HepG2 (cell line): ENCODE measurements around the gene BCAM. TPM values are rescaled to one million over a fixed set of nuclear protein-coding genes. Genes with fewer than 3 reads are reported as not detected.

Experiments used
- CAMTA2 ChIP-seq: sonication (generic); formaldehyde crosslinking; IDR thresholded peaks from 2 replicates; pipeline ENCODE4 v1.4.0; 2020; ENCODE audit warnings: mild to moderate bottlenecking, missing genetic modification reagents, borderline replicate concordance
- DMAP1 ChIP-seq: IDR thresholded peaks from 2 replicates; pipeline ENCODE4 v1.6.1; 2016
- ERF ChIP-seq: IDR thresholded peaks from 2 replicates; pipeline ENCODE4 v1.6.1; 2018; ENCODE audit warnings: missing biosample characterization, missing genetic modification reagents
- FOXA1 ChIP-seq, 2 experiments: fragments of 450-650 bp in 1 of 2; sonication (generic) in 1 of 2; formaldehyde crosslinking in 1 of 2; IDR thresholded peaks; 2 replicates each; pipeline versions ENCODE4 v1.4.0 to v1.6.1; 2016 to 2020; ENCODE audit warnings: missing genetic modification reagents in 1 of 2
- KAT2B ChIP-seq: fragments of 150-350 bp; IDR thresholded peaks from 2 replicates; pipeline ENCODE4 v1.6.1; 2014; ENCODE audit warnings: low read depth, low read length, borderline replicate concordance
- MAF1 ChIP-seq: sonication (generic); formaldehyde crosslinking; IDR thresholded peaks from 2 replicates; pipeline ENCODE4 v1.5.0; 2020; ENCODE audit warnings: missing genetic modification reagents, borderline replicate concordance
- PITX1 ChIP-seq: sonication (generic); formaldehyde crosslinking; IDR thresholded peaks from 2 replicates; pipeline ENCODE4 v1.5.1; 2020; ENCODE audit warnings: mild to moderate bottlenecking, missing genetic modification reagents
- SKI ChIP-seq: fragments of 450-650 bp; IDR thresholded peaks from one replicate; pipeline ENCODE4 v1.6.1; 2018; ENCODE audit warnings: mild to moderate bottlenecking; ENCODE audit not compliant: partially characterized antibody
- TEAD2 ChIP-seq: sonication (generic); formaldehyde crosslinking; IDR thresholded peaks from 2 replicates; pipeline ENCODE4 v1.9.0; 2021; ENCODE audit warnings: missing genetic modification reagents
- TEAD3 ChIP-seq: optimal IDR thresholded peaks from 2 replicates; pipeline ENCODE3; 2016; ENCODE audit warnings: borderline replicate concordance
- ZFP90 ChIP-seq: sonication (generic); formaldehyde crosslinking; IDR thresholded peaks from 2 replicates; pipeline ENCODE4 v1.8.0; 2022; ENCODE audit warnings: missing genetic modification reagents, mild to moderate bottlenecking, inconsistent platforms, borderline replicate concordance
- ZNF138 ChIP-seq: sonication (generic); formaldehyde crosslinking; IDR thresholded peaks from 2 replicates; pipeline ENCODE4 v1.5.0; 2020; ENCODE audit warnings: mild to moderate bottlenecking, low read depth, missing genetic modification reagents
- ZNF256 ChIP-seq: sonication (generic); formaldehyde crosslinking; conservative IDR thresholded peaks from 2 replicates; pipeline ENCODE4 v1.4.0; 2020; ENCODE audit warnings: missing genetic modification reagents
- ZNF337 ChIP-seq: sonication (generic); formaldehyde crosslinking; IDR thresholded peaks from 2 replicates; pipeline ENCODE4 v1.5.1; 2020; ENCODE audit warnings: missing genetic modification reagents, low read depth, mild to moderate bottlenecking, borderline replicate concordance
- ZNF546 ChIP-seq: sonication (generic); formaldehyde crosslinking; conservative IDR thresholded peaks from 2 replicates; pipeline ENCODE4 v1.8.1; 2023; ENCODE audit warnings: mild to moderate bottlenecking, missing genetic modification reagents
- ZNF563 ChIP-seq: sonication (generic); formaldehyde crosslinking; IDR thresholded peaks from 2 replicates; pipeline ENCODE4 v1.8.0; 2022; ENCODE audit warnings: mild to moderate bottlenecking, moderate library complexity, missing genetic modification reagents
- ZSCAN21 ChIP-seq: sonication (generic); formaldehyde crosslinking; IDR thresholded peaks from 2 replicates; pipeline ENCODE4 v1.8.0; 2022; ENCODE audit warnings: mild to moderate bottlenecking, missing genetic modification reagents, moderate library complexity, borderline replicate concordance
- ZSCAN9 ChIP-seq: IDR thresholded peaks from 2 replicates; pipeline ENCODE4 v1.6.1; 2016; ENCODE audit warnings: borderline replicate concordance
- polyA plus RNA-seq, 8 experiments: library from polyadenylated mRNA; depleted of rRNA in 3 of 8; stranded (reverse) in 7 of 8; unstranded in 1 of 8; fragments of >200 nt; fragmentation: Illumina TruSeq in 4 of 8; extraction: Trizol in 4 of 8; gene quantifications; 2 replicates each; pipeline versions ENCODE4 v1.2.1 to v1.2.3, GENCODE V29; 2011 to 2016; ENCODE audit warnings: low read depth in 4 of 8, missing spikeins in 1 of 8, mixed read lengths in 1 of 8; ENCODE audit not compliant: insufficient read depth in 1 of 8
- total RNA-seq, 5 experiments: library from RNA; depleted of rRNA; stranded (reverse); fragments of >200 nt; fragmentation: Illumina TruSeq; extraction: Trizol; gene quantifications; 2 replicates each; pipeline ENCODE4 v1.2.3, GENCODE V29; 2016; ENCODE audit warnings: low read depth in 1 of 5
- TF ChIP-seq, protein P1 (sequence below): IDR thresholded peaks from 2 replicates; pipeline ENCODE4 v1.6.1; 2016; ENCODE audit warnings: low read depth, missing genetic modification reagents, missing compliant biosample characterization
- TF ChIP-seq, protein P2 (sequence below): sonication (generic); formaldehyde crosslinking; IDR thresholded peaks from 2 replicates; pipeline ENCODE4 v1.4.0; 2020; ENCODE audit warnings: missing genetic modification reagents, borderline replicate concordance
- TF ChIP-seq, protein P3 (sequence below): IDR thresholded peaks from 2 replicates; pipeline ENCODE4 v1.6.1; 2016; ENCODE audit warnings: missing genetic modification reagents, missing compliant biosample characterization
- TF ChIP-seq, protein P4 (sequence below): sonication (generic); formaldehyde crosslinking; IDR thresholded peaks from 2 replicates; pipeline ENCODE4 v1.4.0; 2020; ENCODE audit warnings: missing genetic modification reagents, borderline replicate concordance

The BCAM gene
- total and polyA plus RNA-seq, 2 of the 13 experiments (the other 11 are each of a cell fraction or from before 2014, with no cell fraction given): 51.2 to 62.7 TPM

DNA sequence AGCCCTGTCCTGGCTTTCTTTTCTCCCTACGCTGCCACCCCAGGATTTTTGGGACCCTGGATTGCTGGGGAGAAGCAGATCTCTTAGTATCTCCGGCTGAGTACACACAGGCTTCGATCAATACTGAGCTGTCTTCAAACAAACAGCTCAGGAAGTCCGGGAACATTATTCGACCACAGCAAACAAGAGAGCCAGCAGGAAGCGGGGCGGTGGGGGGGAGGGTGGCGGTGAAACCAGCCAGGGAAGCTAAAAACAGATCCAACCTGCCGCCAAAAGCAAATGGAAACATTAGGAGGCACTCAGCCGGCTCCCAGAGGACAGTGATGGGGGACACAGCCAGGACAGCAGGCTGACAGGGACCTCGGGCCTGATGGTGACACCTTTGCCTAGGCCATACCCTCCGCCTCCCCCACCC lies 12.2 kb upstream of the BCAM start (continued):
- no peak for TF ChIP-seq ZFP90
- peak; percentile 59; the same call in 1 of the 2 replicates for TF ChIP-seq FOXA1 (IDR thresholded peaks at IDR 0.05)
- TF ChIP-seq FOXA1 (CRISPR knock-in tag; IDR thresholded peaks at IDR 0.05): peak; percentile 93
- no peak for TF ChIP-seq ZNF256 (CRISPR knock-in tag)
- no peak for TF ChIP-seq ZSCAN9 (CRISPR knock-in tag)
- TF ChIP-seq ZNF337: no peak
- TF ChIP-seq, protein P1, sequence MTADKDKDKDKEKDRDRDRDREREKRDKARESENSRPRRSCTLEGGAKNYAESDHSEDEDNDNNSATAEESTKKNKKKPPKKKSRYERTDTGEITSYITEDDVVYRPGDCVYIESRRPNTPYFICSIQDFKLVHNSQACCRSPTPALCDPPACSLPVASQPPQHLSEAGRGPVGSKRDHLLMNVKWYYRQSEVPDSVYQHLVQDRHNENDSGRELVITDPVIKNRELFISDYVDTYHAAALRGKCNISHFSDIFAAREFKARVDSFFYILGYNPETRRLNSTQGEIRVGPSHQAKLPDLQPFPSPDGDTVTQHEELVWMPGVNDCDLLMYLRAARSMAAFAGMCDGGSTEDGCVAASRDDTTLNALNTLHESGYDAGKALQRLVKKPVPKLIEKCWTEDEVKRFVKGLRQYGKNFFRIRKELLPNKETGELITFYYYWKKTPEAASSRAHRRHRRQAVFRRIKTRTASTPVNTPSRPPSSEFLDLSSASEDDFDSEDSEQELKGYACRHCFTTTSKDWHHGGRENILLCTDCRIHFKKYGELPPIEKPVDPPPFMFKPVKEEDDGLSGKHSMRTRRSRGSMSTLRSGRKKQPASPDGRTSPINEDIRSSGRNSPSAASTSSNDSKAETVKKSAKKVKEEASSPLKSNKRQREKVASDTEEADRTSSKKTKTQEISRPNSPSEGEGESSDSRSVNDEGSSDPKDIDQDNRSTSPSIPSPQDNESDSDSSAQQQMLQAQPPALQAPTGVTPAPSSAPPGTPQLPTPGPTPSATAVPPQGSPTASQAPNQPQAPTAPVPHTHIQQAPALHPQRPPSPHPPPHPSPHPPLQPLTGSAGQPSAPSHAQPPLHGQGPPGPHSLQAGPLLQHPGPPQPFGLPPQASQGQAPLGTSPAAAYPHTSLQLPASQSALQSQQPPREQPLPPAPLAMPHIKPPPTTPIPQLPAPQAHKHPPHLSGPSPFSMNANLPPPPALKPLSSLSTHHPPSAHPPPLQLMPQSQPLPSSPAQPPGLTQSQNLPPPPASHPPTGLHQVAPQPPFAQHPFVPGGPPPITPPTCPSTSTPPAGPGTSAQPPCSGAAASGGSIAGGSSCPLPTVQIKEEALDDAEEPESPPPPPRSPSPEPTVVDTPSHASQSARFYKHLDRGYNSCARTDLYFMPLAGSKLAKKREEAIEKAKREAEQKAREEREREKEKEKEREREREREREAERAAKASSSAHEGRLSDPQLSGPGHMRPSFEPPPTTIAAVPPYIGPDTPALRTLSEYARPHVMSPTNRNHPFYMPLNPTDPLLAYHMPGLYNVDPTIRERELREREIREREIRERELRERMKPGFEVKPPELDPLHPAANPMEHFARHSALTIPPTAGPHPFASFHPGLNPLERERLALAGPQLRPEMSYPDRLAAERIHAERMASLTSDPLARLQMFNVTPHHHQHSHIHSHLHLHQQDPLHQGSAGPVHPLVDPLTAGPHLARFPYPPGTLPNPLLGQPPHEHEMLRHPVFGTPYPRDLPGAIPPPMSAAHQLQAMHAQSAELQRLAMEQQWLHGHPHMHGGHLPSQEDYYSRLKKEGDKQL (CRISPR knock-in tag): 0 out of 2 replicates have a peak, but pooled peaks have one; percentile 20
- peak; percentile 66 for TF ChIP-seq TEAD3 (CRISPR knock-in tag)
- TF ChIP-seq ZNF138 (CRISPR knock-in tag): no peak
- no peak; the same call in 1 of the 2 replicates for TF ChIP-seq ZNF563 (CRISPR knock-in tag)
- TF ChIP-seq ZSCAN21 (CRISPR knock-in tag): no peak
- TF ChIP-seq, protein P2, sequence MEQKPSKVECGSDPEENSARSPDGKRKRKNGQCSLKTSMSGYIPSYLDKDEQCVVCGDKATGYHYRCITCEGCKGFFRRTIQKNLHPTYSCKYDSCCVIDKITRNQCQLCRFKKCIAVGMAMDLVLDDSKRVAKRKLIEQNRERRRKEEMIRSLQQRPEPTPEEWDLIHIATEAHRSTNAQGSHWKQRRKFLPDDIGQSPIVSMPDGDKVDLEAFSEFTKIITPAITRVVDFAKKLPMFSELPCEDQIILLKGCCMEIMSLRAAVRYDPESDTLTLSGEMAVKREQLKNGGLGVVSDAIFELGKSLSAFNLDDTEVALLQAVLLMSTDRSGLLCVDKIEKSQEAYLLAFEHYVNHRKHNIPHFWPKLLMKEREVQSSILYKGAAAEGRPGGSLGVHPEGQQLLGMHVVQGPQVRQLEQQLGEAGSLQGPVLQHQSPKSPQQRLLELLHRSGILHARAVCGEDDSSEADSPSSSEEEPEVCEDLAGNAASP (CRISPR knock-in tag): peak; percentile 66; the same call in 1 of the 2 replicates
- TF ChIP-seq PITX1 (CRISPR knock-in tag): peak; percentile 70
- TF ChIP-seq CAMTA2 (CRISPR knock-in tag): no peak
- TF ChIP-seq, protein P3, sequence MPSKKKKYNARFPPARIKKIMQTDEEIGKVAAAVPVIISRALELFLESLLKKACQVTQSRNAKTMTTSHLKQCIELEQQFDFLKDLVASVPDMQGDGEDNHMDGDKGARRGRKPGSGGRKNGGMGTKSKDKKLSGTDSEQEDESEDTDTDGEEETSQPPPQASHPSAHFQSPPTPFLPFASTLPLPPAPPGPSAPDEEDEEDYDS (CRISPR knock-in tag): peak; percentile 45; the same call in 1 of the 2 replicates
- TF ChIP-seq, protein P4, sequence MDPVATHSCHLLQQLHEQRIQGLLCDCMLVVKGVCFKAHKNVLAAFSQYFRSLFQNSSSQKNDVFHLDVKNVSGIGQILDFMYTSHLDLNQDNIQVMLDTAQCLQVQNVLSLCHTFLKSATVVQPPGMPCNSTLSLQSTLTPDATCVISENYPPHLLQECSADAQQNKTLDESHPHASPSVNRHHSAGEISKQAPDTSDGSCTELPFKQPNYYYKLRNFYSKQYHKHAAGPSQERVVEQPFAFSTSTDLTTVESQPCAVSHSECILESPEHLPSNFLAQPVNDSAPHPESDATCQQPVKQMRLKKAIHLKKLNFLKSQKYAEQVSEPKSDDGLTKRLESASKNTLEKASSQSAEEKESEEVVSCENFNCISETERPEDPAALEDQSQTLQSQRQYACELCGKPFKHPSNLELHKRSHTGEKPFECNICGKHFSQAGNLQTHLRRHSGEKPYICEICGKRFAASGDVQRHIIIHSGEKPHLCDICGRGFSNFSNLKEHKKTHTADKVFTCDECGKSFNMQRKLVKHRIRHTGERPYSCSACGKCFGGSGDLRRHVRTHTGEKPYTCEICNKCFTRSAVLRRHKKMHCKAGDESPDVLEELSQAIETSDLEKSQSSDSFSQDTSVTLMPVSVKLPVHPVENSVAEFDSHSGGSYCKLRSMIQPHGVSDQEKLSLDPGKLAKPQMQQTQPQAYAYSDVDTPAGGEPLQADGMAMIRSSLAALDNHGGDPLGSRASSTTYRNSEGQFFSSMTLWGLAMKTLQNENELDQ: no peak
- peak; percentile 41; the same call in 1 of the 2 replicates for TF ChIP-seq DMAP1 (CRISPR knock-in tag)
- TF ChIP-seq TEAD2 (CRISPR knock-in tag): no peak
- TF ChIP-seq SKI: peak; percentile 58
- TF ChIP-seq KAT2B: peak; percentile 74; the same call in 1 of the 2 replicates
- no peak for TF ChIP-seq ZNF546 (CRISPR knock-in tag)
- no peak for TF ChIP-seq MAF1 (CRISPR knock-in tag)
- TF ChIP-seq ERF (CRISPR knock-in tag): peak; percentile 75
